HFFc6 (cell line): ENCODE results near the gene CTSF. TPM values are rescaled to one million over a fixed set of nuclear protein-coding genes. Genes with fewer than 3 reads are reported as not detected.

Source experiments
- DNase-seq: peaks from one replicate; pipeline ENCODE4 v3.0.0-alpha.2; 2018
- H3K27ac Mint-ChIP-seq: 2 replicates; pipeline ENCODE4 v1.8.0; 2020; ENCODE audit warnings: mild to moderate bottlenecking, mixed read lengths
- H3K27me3 Mint-ChIP-seq: 2 replicates; pipeline ENCODE4 v1.8.0; 2021; ENCODE audit warnings: mild to moderate bottlenecking, moderate library complexity, mixed read lengths; ENCODE audit not compliant: insufficient read depth
- H3K36me3 Mint-ChIP-seq: 2 replicates; pipeline ENCODE4 v1.8.0; 2021; ENCODE audit warnings: low read depth, mixed read lengths
- H3K4me1 Mint-ChIP-seq: 2 replicates; pipeline ENCODE4 v1.8.0; 2020; ENCODE audit warnings: low read depth, mixed read lengths
- H3K4me3 Mint-ChIP-seq: 2 replicates; pipeline ENCODE4 v1.8.0; 2020; ENCODE audit warnings: mild to moderate bottlenecking, moderate library complexity, mixed read lengths
- H3K9me3 Mint-ChIP-seq: 2 replicates; pipeline ENCODE4 v1.8.0; 2020; ENCODE audit warnings: mild to moderate bottlenecking, mixed read lengths
- CTCF ChIP-seq: fragments of 200-600 bp; sonication (generic); IDR thresholded peaks from 2 replicates; pipeline ENCODE4 v1.5.0; 2021; ENCODE audit warnings: antibody characterized with exemption, mild to moderate bottlenecking
- total RNA-seq, 6 experiments: library from RNA; stranded (reverse); fragmentation: NEBNext Ultra II Directional; extraction: Animal tissue kit (Norgen Biotek cat#: 25700); gene quantifications; 2 replicates in 1 of 6; 3 replicates in 5 of 6; pipeline ENCODE4 v1.2.3, GENCODE V29; 2021

The CTSF gene
- total RNA-seq, 6 experiments from 2014 or later: 5.2 to 20.0 (median 6.6) TPM

GRCh38 chr11:66532784-66533183, 35.6 kb downstream of the CTSF start:
- H3K4me1 Mint-ChIP-seq: no peaks in the 10 kb centered on the region
- H3K4me3 Mint-ChIP-seq: no peak overlapping the region
- DNase-seq: no peak
- no peaks in the 10 kb centered on the region; the same call in none of the 2 replicates for H3K27me3 Mint-ChIP-seq
- no peaks in the 10 kb centered on the region for H3K9me3 Mint-ChIP-seq
- H3K27ac Mint-ChIP-seq: no peak overlapping the region
- TF ChIP-seq CTCF: no peak
- 0 out of 2 replicates have a peak, but pooled peaks cover 5% of the 10 kb centered on the region for H3K36me3 Mint-ChIP-seq

- H3K9me3 Mint-ChIP-seq: no peaks in the 10 kb centered on the region
- no peaks in the 10 kb centered on the region for H3K4me1 Mint-ChIP-seq
- H3K4me3 Mint-ChIP-seq: no peak overlapping the region
- no peak for TF ChIP-seq CTCF
- DNase-seq: no peak
- no peaks in the 10 kb centered on the region for H3K36me3 Mint-ChIP-seq
- H3K27ac Mint-ChIP-seq: no peak overlapping the region
- peaks cover under 1% of the 10 kb centered on the region for H3K27me3 Mint-ChIP-seq
Observed at GRCh38 chr11:66531841-66532240, 36.6 kb downstream of the CTSF start.

GRCh38 chr11:66530927-66531709, 37.3 kb downstream of the CTSF start:
- peaks cover 2% of the 10 kb centered on the region for H3K27me3 Mint-ChIP-seq
- DNase-seq: no peak

GRCh38 chr11:66529655-66530054, 38.8 kb downstream of the CTSF start:
- no peaks in the 10 kb centered on the region for H3K36me3 Mint-ChIP-seq
- H3K27me3 Mint-ChIP-seq: peaks cover 2% of the 10 kb centered on the region
- H3K4me1 Mint-ChIP-seq: no peaks in the 10 kb centered on the region
- no peak overlapping the region for H3K27ac Mint-ChIP-seq
- no peak for TF ChIP-seq CTCF
- no peak overlapping the region for H3K4me3 Mint-ChIP-seq
- DNase-seq: no peak
- no peaks in the 10 kb centered on the region for H3K9me3 Mint-ChIP-seq

More at GRCh38 chr11:66530927-66531709, 37.3 kb downstream of the CTSF start:
- Mint-ChIP-seq H3K9me3 (no peaks in the 10 kb centered on the region), H3K4me1 (no peaks in the 10 kb centered on the region), H3K36me3 (no peaks in the 10 kb centered on the region), H3K4me3 (no peak overlapping the region), H3K27ac (no peak overlapping the region)
- TF ChIP-seq CTCF: no peak

GRCh38 chr11:66529069-66529468, 39.3 kb downstream of the CTSF start:
- Mint-ChIP-seq H3K36me3 (no peaks in the 10 kb centered on the region), H3K9me3 (no peaks in the 10 kb centered on the region), H3K4me1 (no peaks in the 10 kb centered on the region), H3K27me3 (peaks cover 2% of the 10 kb centered on the region), H3K27ac (no peak overlapping the region), H3K4me3 (no peak overlapping the region)
- TF ChIP-seq CTCF: no peak
- DNase-seq: no peak
